ENCODE data around the gene ADARB2.

ADARB2 gene

GRCh38 chr10:1374511-1375345 is 362.6 kb downstream of the ADARB2 start:
- Histone ChIP-seq H3K36me3 (no peaks in the 10 kb centered on the region), H3K4me1 (no peaks in the 10 kb centered on the region), H3K9me3 (no peaks in the 10 kb centered on the region), H3K27me3 (peaks cover 4% of the 10 kb centered on the region), H3K4me3 (ENCODE audit: low read depth, low read length) (no peak overlapping the region)
- no peak for TF ChIP-seq CTCF (IDR thresholded peaks at IDR 0.05; ENCODE audit: low read depth, low read length)
- no peak for DNase-seq

- H3K4me1 ChIP-seq = no peaks in the 10 kb centered on the region
- no peaks in the 10 kb centered on the region for H3K9me3 ChIP-seq
- no peaks in the 10 kb centered on the region for H3K36me3 ChIP-seq
- TF ChIP-seq CTCF (IDR thresholded peaks at IDR 0.05; ENCODE audit: low read depth, low read length) = no peak
- DNase-seq = no peak
- H3K27me3 ChIP-seq = no peaks in the 10 kb centered on the region
- H3K4me3 ChIP-seq (ENCODE audit: low read depth, low read length) = no peak overlapping the region
Observed at GRCh38 chr10:1373287-1373686, 364.0 kb downstream of the ADARB2 start.

- H3K4me1 ChIP-seq = no peaks in the 10 kb centered on the region
- no peaks in the 10 kb centered on the region for H3K36me3 ChIP-seq
- H3K9me3 ChIP-seq = no peaks in the 10 kb centered on the region
- no peaks in the 10 kb centered on the region for H3K27me3 ChIP-seq
- DNase-seq = no peak
- TF ChIP-seq CTCF (IDR thresholded peaks at IDR 0.05; ENCODE audit: low read depth, low read length) = no peak
- no peak overlapping the region for H3K4me3 ChIP-seq (ENCODE audit: low read depth, low read length)
Observed at GRCh38 chr10:1372212-1372611, 365.1 kb downstream of the ADARB2 start.

- no peaks in the 10 kb centered on the region for H3K9me3 ChIP-seq
- H3K4me1 ChIP-seq = no peaks in the 10 kb centered on the region
- H3K36me3 ChIP-seq = no peaks in the 10 kb centered on the region
- TF ChIP-seq CTCF (IDR thresholded peaks at IDR 0.05; ENCODE audit: low read depth, low read length) = no peak
- no peak for DNase-seq
- no peaks in the 10 kb centered on the region for H3K27me3 ChIP-seq
- no peak overlapping the region for H3K4me3 ChIP-seq (ENCODE audit: low read depth, low read length)
Observed at GRCh38 chr10:1370298-1370697, 367.0 kb downstream of the ADARB2 start.

- no peak for TF ChIP-seq CTCF (IDR thresholded peaks at IDR 0.05; ENCODE audit: low read depth, low read length)
- Histone ChIP-seq H3K9me3 (no peaks in the 10 kb centered on the region), H3K4me1 (no peaks in the 10 kb centered on the region), H3K36me3 (no peaks in the 10 kb centered on the region), H3K4me3 (ENCODE audit: low read depth, low read length) (no peak overlapping the region), H3K27me3 (no peaks in the 10 kb centered on the region)
- no peak for DNase-seq
Observed at GRCh38 chr10:1369665-1370064, 367.7 kb downstream of the ADARB2 start.

GRCh38 chr10:1369197-1369596 is 368.1 kb downstream of the ADARB2 start:
- DNase-seq = no peak
- no peak for TF ChIP-seq CTCF (IDR thresholded peaks at IDR 0.05; ENCODE audit: low read depth, low read length)
- no peaks in the 10 kb centered on the region for H3K9me3 ChIP-seq

More at GRCh38 chr10:1369197-1369596, 368.1 kb downstream of the ADARB2 start:
- Histone ChIP-seq H3K4me1 (no peaks in the 10 kb centered on the region), H3K4me3 (ENCODE audit: low read depth, low read length) (no peak overlapping the region), H3K27me3 (no peaks in the 10 kb centered on the region), H3K36me3 (no peaks in the 10 kb centered on the region)

Measured in BE2C (cell line).